ENCODE data around the gene EOLA2. TPM values are rescaled to one million over a fixed set of nuclear protein-coding genes. Genes with fewer than 3 reads are reported as not detected.

The EOLA2 gene
- total and polyA plus RNA-seq, 9 of the 15 experiments (the other 6 are each of a cell fraction or from before 2014, with no cell fraction given), result 27.7 to 61.5 (median 44.3) TPM

DNA sequence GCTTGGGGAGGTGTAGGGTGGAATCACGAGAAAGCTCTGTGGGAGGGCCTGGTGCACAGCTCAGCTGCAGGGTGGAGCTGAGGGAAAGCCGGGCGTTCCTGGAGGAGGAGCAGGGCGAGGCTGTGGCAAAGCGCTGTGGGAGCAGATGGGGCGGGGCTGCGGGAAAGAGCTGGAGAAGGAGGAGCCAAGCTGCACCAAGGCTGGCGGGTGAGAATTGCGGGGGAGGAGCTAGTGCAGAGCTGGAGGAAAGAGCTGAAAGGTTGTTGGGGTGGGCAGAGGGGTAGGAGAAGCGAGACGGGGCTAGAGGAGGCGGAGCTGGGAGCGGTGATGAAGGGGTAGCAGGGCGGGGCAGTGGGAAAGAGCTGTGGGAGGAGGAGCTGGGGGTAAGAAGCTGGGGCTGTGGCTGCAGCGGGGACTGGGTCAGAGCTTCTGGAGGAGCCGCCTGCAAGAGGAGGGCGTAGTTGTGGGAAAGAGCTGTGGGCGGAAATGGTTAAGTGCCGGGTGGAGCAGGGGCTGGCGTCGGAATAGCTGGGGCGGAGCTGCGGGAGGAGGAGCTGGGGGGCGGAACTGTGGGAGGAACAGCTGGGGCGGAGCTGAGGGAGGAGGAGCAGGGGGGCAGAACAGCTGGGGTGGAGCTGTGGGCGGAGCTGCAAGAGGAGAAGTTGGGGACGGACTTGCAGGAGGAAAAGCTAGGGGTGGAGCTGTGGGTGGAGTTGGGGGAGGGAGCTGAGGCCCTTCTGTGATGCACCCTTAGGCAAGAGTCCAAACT is 1.8 kb upstream of the EOLA2 start (continued):
- TF ChIP-seq, protein P1, sequence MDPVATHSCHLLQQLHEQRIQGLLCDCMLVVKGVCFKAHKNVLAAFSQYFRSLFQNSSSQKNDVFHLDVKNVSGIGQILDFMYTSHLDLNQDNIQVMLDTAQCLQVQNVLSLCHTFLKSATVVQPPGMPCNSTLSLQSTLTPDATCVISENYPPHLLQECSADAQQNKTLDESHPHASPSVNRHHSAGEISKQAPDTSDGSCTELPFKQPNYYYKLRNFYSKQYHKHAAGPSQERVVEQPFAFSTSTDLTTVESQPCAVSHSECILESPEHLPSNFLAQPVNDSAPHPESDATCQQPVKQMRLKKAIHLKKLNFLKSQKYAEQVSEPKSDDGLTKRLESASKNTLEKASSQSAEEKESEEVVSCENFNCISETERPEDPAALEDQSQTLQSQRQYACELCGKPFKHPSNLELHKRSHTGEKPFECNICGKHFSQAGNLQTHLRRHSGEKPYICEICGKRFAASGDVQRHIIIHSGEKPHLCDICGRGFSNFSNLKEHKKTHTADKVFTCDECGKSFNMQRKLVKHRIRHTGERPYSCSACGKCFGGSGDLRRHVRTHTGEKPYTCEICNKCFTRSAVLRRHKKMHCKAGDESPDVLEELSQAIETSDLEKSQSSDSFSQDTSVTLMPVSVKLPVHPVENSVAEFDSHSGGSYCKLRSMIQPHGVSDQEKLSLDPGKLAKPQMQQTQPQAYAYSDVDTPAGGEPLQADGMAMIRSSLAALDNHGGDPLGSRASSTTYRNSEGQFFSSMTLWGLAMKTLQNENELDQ (CRISPR knock-in tag; IDR thresholded peaks at IDR 0.05; ENCODE audit: borderline replicate concordance), result no peak
- TF ChIP-seq SP1 (CRISPR knock-in tag; IDR thresholded peaks at IDR 0.05) (peak; percentile 92), ZNF282 (CRISPR knock-in tag; IDR thresholded peaks at IDR 0.05) (no peak), NELFE (IDR thresholded peaks at IDR 0.05; ENCODE audit: insufficient read depth, insufficient read length) (no peak), NCOA4 (IDR thresholded peaks at IDR 0.05; ENCODE audit: partially characterized antibody) (no peak), FIP1L1 (IDR thresholded peaks at IDR 0.05; ENCODE audit: low read depth, low read length, poor library complexity, severe bottlenecking) (no peak), ZNF140 (CRISPR knock-in tag; IDR thresholded peaks at IDR 0.05) (no peak), CC2D1A (IDR thresholded peaks at IDR 0.05) (0 out of 2 replicates have a peak, but pooled peaks have one; percentile 23), TCF7 (IDR thresholded peaks at IDR 0.05; ENCODE audit: borderline replicate concordance) (no peak), ELF1 (tag; IDR thresholded peaks at IDR 0.05) (peak; percentile 41; the same call in 1 of the 2 replicates), TCF3 (CRISPR knock-in tag; IDR thresholded peaks at IDR 0.05) (no peak), SOX6 (IDR thresholded peaks at IDR 0.05) (no peak), ZBTB17 (CRISPR knock-in tag; IDR thresholded peaks at IDR 0.05) (no peak), POLR2H (tag; IDR thresholded peaks at IDR 0.05; ENCODE audit: low read depth) (no peak), TCFL5 (CRISPR knock-in tag; conservative IDR thresholded peaks at IDR 0.05) (no peak), NFIC (IDR thresholded peaks at IDR 0.05) (peak; percentile 84), HCFC1 (IDR thresholded peaks at IDR 0.05; ENCODE audit: low read depth, low read length) (peak; percentile 7; the same call in 1 of the 2 replicates), NCOA2 (IDR thresholded peaks at IDR 0.05; ENCODE audit: partially characterized antibody in 2 of 2) (no peak), BMI1 (IDR thresholded peaks at IDR 0.05; ENCODE audit: low read length) (no peak), ZNF143 (CRISPR knock-in tag; IDR thresholded peaks at IDR 0.05) (no peak), SMAD1 (IDR thresholded peaks at IDR 0.05; ENCODE audit: low read depth, low read length, partially characterized antibody) (no peak)
- TF ChIP-seq, protein P2, sequence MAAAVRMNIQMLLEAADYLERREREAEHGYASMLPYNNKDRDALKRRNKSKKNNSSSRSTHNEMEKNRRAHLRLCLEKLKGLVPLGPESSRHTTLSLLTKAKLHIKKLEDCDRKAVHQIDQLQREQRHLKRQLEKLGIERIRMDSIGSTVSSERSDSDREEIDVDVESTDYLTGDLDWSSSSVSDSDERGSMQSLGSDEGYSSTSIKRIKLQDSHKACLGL (CRISPR knock-in tag; IDR thresholded peaks at IDR 0.05; ENCODE audit: borderline replicate concordance, poor library complexity, severe bottlenecking), result no peak
- TF ChIP-seq, protein P3, sequence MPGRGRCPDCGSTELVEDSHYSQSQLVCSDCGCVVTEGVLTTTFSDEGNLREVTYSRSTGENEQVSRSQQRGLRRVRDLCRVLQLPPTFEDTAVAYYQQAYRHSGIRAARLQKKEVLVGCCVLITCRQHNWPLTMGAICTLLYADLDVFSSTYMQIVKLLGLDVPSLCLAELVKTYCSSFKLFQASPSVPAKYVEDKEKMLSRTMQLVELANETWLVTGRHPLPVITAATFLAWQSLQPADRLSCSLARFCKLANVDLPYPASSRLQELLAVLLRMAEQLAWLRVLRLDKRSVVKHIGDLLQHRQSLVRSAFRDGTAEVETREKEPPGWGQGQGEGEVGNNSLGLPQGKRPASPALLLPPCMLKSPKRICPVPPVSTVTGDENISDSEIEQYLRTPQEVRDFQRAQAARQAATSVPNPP (IDR thresholded peaks at IDR 0.05; ENCODE audit: borderline replicate concordance, insufficient read depth, insufficient read length), result no peak

Measured in K562 (cell line).